ENCODE measurements around the gene TBC1D22A.

DNA sequence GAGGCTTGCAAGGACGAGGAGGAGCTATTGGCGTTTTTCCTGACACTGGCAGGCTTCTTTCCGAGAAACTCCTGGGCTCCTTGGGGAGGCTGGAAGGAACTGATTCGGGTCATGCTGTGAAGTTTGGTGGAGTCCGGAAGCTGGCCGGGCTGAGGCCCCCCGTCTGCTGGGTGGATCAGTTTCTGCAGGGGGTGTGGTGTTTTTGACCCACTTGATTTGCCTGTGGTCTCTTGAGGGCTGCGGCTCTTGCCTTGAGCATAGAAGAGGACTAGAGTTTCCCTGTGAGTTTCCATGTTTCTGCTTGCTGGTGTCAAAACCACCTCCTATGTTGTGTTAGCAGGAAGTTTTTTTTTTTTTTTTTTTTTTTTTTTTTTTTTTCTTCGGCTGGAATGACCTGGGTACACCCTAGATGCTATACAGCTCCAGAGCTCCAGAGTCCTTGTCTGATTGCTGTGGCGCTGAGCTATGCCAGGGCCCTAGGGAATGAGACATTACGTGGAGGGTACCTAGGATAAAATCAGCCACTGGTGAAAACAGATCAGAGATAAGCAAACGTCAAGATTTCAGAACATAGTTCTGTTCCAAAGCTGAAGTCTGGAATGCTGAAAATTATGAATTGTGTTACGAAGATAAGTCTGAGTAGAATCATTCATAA is 728 bp downstream of the TBC1D22A start:
- TF ChIP-seq, protein P1, sequence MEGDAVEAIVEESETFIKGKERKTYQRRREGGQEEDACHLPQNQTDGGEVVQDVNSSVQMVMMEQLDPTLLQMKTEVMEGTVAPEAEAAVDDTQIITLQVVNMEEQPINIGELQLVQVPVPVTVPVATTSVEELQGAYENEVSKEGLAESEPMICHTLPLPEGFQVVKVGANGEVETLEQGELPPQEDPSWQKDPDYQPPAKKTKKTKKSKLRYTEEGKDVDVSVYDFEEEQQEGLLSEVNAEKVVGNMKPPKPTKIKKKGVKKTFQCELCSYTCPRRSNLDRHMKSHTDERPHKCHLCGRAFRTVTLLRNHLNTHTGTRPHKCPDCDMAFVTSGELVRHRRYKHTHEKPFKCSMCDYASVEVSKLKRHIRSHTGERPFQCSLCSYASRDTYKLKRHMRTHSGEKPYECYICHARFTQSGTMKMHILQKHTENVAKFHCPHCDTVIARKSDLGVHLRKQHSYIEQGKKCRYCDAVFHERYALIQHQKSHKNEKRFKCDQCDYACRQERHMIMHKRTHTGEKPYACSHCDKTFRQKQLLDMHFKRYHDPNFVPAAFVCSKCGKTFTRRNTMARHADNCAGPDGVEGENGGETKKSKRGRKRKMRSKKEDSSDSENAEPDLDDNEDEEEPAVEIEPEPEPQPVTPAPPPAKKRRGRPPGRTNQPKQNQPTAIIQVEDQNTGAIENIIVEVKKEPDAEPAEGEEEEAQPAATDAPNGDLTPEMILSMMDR (IDR thresholded peaks at IDR 0.05), result no peak
- TF ChIP-seq POLR2A (IDR thresholded peaks at IDR 0.05) (no peak), EP300 (IDR thresholded peaks at IDR 0.05) (no peak)

All from gastroesophageal sphincter (tissue), 3 donors.